Dendritic cell treated with granulocyte-macrophage colony-stimulating factor and Interleukin-4, amounts not matched to agents 40 ng/mL and 50 ng/mL, for 4 days (primary cell): ENCODE measurements around the gene MOB3A.

Experiments
- H3K27ac Mint-ChIP-seq: one replicate; pipeline ENCODE4 v1.8.0; 2022; ENCODE audit warnings: mild to moderate bottlenecking, mixed read lengths
- H3K27me3 Mint-ChIP-seq: one replicate; pipeline ENCODE4 v1.8.0; 2022; ENCODE audit warnings: mild to moderate bottlenecking, mixed read lengths
- H3K36me3 Mint-ChIP-seq: one replicate; pipeline ENCODE4 v1.8.0; 2022; ENCODE audit warnings: low read depth, mixed read lengths
- H3K4me1 Mint-ChIP-seq: one replicate; pipeline ENCODE4 v1.8.0; 2022; ENCODE audit warnings: low read depth, mixed read lengths
- H3K4me3 Mint-ChIP-seq: one replicate; pipeline ENCODE4 v1.8.0; 2022; ENCODE audit warnings: mild to moderate bottlenecking, moderate library complexity, mixed read lengths
- H3K9me3 Mint-ChIP-seq: one replicate; pipeline ENCODE4 v1.8.0; 2022; ENCODE audit warnings: mixed read lengths
- intact Hi-C: fragments of 100-400 bp; cut with micrococcal nuclease; formaldehyde crosslinking; loops from one replicate; pipeline ENCODE4 v1.15.0; 2022

Gene MOB3A

GRCh38 chr19:2058570-2059421 lies 37.3 kb downstream of the MOB3A start:
- Mint-ChIP-seq H3K27me3 (no peaks in the 10 kb centered on the region), H3K27ac (peak overlapping the region; percentile 65), H3K4me1 (peaks cover 64% of the 10 kb centered on the region), H3K4me3 (no peak overlapping the region), H3K9me3 (no peaks in the 10 kb centered on the region), H3K36me3 (peaks cover 6% of the 10 kb centered on the region)
- intact Hi-C loops, result no loop called here

GRCh38 chr19:2057484-2058469 lies 38.3 kb downstream of the MOB3A start:
- Mint-ChIP-seq H3K9me3 (no peaks in the 10 kb centered on the region), H3K4me1 (peaks cover 63% of the 10 kb centered on the region), H3K27me3 (no peaks in the 10 kb centered on the region), H3K4me3 (no peak overlapping the region), H3K27ac (peak overlapping the region; percentile 65), H3K36me3 (peaks cover 6% of the 10 kb centered on the region)
- intact Hi-C loops, result no loop called here

GRCh38 chr19:2056837-2057192 lies 39.3 kb downstream of the MOB3A start:
- Mint-ChIP-seq H3K4me1 (peaks cover 59% of the 10 kb centered on the region), H3K27me3 (no peaks in the 10 kb centered on the region), H3K27ac (no peak overlapping the region), H3K9me3 (no peaks in the 10 kb centered on the region), H3K4me3 (no peak overlapping the region), H3K36me3 (peaks cover 6% of the 10 kb centered on the region)
- intact Hi-C loops, result no loop called here

- peaks cover 63% of the 10 kb centered on the region for H3K4me1 Mint-ChIP-seq
- H3K27ac Mint-ChIP-seq, result peak overlapping the region; percentile 60
- intact Hi-C loops, result no loop called here
- no peaks in the 10 kb centered on the region for H3K27me3 Mint-ChIP-seq
- H3K36me3 Mint-ChIP-seq, result peaks cover 6% of the 10 kb centered on the region
- H3K9me3 Mint-ChIP-seq, result no peaks in the 10 kb centered on the region
- peak overlapping the region; percentile 20 for H3K4me3 Mint-ChIP-seq
These were observed 39.9 kb downstream of the MOB3A start for GRCh38 chr19:2055931-2056836.

GRCh38 chr19:2054763-2055162 lies 41.4 kb downstream of the MOB3A start:
- Mint-ChIP-seq H3K4me3 (no peak overlapping the region), H3K4me1 (peaks cover 54% of the 10 kb centered on the region), H3K27ac (peak overlapping the region; percentile 2), H3K27me3 (no peaks in the 10 kb centered on the region), H3K9me3 (no peaks in the 10 kb centered on the region), H3K36me3 (peaks cover 6% of the 10 kb centered on the region)
- intact Hi-C loops, result loop anchor here (5.0 kb wide), 1 partner anchor 37 kb away; the partner anchor contains the start of gene BTBD2

- intact Hi-C loops, result loop anchor here (5.0 kb wide), 1 partner anchor 36 kb away; the partner anchor contains the start of gene BTBD2
- Mint-ChIP-seq H3K27ac (no peak overlapping the region), H3K4me1 (peaks cover 58% of the 10 kb centered on the region), H3K9me3 (no peaks in the 10 kb centered on the region), H3K36me3 (peaks cover 15% of the 10 kb centered on the region), H3K4me3 (no peak overlapping the region), H3K27me3 (no peaks in the 10 kb centered on the region)
These were observed 42.3 kb downstream of the MOB3A start for GRCh38 chr19:2053601-2054389.

GRCh38 chr19:2051773-2052704 lies 44.1 kb downstream of the MOB3A start:
- peaks cover 33% of the 10 kb centered on the region for H3K36me3 Mint-ChIP-seq
- H3K27ac Mint-ChIP-seq, result peak overlapping the region; percentile 90
- peak overlapping the region; percentile 75 for H3K4me3 Mint-ChIP-seq
- H3K4me1 Mint-ChIP-seq, result peaks cover 61% of the 10 kb centered on the region
- H3K27me3 Mint-ChIP-seq, result no peaks in the 10 kb centered on the region
- H3K9me3 Mint-ChIP-seq, result no peaks in the 10 kb centered on the region
- intact Hi-C loops, result loop anchor here (1.0 to 5.0 kb wide), 2 partner anchors 9 to 35 kb away; partner anchors contain the start of gene BTBD2

- intact Hi-C loops, result loop anchor here (1.0 to 5.0 kb wide), 2 partner anchors 10 to 34 kb away; partner anchors contain the start of gene BTBD2
- no peaks in the 10 kb centered on the region for H3K27me3 Mint-ChIP-seq
- H3K4me1 Mint-ChIP-seq, result peaks cover 59% of the 10 kb centered on the region
- peaks cover 42% of the 10 kb centered on the region for H3K36me3 Mint-ChIP-seq
- no peaks in the 10 kb centered on the region for H3K9me3 Mint-ChIP-seq
- peak within 1 kb of the TSS; percentile 90 for H3K27ac Mint-ChIP-seq
- H3K4me3 Mint-ChIP-seq, result peak within 1 kb of the TSS; percentile 81
These were observed 44.9 kb downstream of the MOB3A start, which contains the start of gene MKNK2 for GRCh38 chr19:2050991-2051772. TSS of gene MKNK2 (minus strand) at chr19:2051244. CDS start at chr19:2050851, 393 bp downstream.

GRCh38 chr19:2050349-2050990 lies 45.7 kb downstream of the MOB3A start:
- Mint-ChIP-seq H3K27ac (peak overlapping the region; percentile 79), H3K4me1 (peaks cover 59% of the 10 kb centered on the region), H3K36me3 (peaks cover 49% of the 10 kb centered on the region), H3K4me3 (peak overlapping the region; percentile 81), H3K9me3 (no peaks in the 10 kb centered on the region), H3K27me3 (no peaks in the 10 kb centered on the region)
- intact Hi-C loops, result loop anchor here (5.0 kb wide), 1 partner anchor 33 kb away; the partner anchor contains the start of gene BTBD2

- Mint-ChIP-seq H3K9me3 (no peaks in the 10 kb centered on the region), H3K27ac (peak overlapping the region; percentile 79), H3K27me3 (no peaks in the 10 kb centered on the region), H3K4me1 (peaks cover 58% of the 10 kb centered on the region), H3K36me3 (peaks cover 55% of the 10 kb centered on the region), H3K4me3 (peak overlapping the region; percentile 81)
- intact Hi-C loops, result loop anchor here (5.0 kb wide), 1 partner anchor 33 kb away; the partner anchor contains the start of gene BTBD2
These were observed 46.3 kb downstream of the MOB3A start for GRCh38 chr19:2049741-2050348.
